Activated CD8-positive, alpha-beta memory T cell treated with anti-CD3 and anti-CD28 coated beads for 36 hours (primary cell): ENCODE data around the gene ZNF141. TPM values are rescaled to one million over a fixed set of nuclear protein-coding genes. Genes with fewer than 3 reads are reported as not detected.
"Not testable (repeated sequence)": the region's sequence is repeated elsewhere in the genome, so short reads cannot be mapped to it uniquely, and the experiment has no call there.

ENCODE experiments used
- CTCF ChIA-PET: fragments of 350-600 bp; sonication (Branson Sonifier 250); formaldehyde crosslinking; loops from one replicate; lab custom pipeline; 2021; ENCODE audit warnings: antibody characterized with exemption; lab: Charles Lee
- POLR2A ChIA-PET: fragments of 350-600 bp; sonication (Branson Sonifier 250); formaldehyde crosslinking; loops from one replicate; lab custom pipeline; 2021; ENCODE audit warnings: antibody characterized with exemption; lab: Charles Lee
- total RNA-seq, 2 experiments: library from RNA; stranded (reverse); gene quantifications; one replicate each; pipeline ENCODE4 v1.2.3, GENCODE V29; 2021

The ZNF141 gene
- total RNA-seq, 2 experiments from 2014 or later: 23.0 to 23.6 TPM

DNA sequence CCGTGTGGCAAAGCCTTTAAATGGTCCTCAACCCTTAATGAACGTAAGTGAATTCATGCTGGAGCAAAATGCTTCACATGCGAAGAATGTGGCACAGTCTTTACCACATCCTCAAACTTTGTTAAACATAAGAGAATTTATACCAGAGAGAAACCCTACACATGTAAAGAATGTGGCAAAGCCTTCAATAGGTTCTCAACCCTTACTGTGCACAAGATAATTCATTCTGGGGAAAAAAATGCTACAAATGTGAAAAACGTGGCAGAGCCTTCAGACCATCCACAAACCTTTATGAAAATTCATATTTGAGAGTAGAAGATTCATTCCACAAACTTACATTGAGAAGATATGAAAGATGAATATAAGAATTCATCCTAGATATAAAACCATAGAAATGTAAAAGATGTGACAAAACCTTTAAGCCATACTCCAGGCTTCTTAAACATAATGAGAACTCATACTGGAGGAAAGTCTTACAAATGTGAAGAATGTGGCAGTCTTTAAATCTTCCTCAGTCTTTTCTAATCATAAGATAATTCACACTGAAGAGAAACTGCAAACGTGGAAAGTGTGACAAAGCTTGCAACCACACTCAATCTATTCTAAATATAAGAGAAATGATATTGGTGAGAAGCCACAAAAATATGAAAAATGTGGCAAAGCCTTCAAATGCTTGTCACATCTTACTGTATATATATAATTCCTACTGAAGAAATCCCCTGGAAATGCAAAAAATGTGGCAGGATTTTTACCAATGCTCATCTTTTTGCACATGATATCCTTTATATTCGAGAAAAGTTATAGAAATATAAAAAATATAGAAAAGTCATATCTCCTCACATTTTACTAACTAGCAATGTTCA, 36.9 kb downstream of the ZNF141 start:
- ChIA-PET CTCF (no interaction called here), POLR2A (no interaction called here)

DNA sequence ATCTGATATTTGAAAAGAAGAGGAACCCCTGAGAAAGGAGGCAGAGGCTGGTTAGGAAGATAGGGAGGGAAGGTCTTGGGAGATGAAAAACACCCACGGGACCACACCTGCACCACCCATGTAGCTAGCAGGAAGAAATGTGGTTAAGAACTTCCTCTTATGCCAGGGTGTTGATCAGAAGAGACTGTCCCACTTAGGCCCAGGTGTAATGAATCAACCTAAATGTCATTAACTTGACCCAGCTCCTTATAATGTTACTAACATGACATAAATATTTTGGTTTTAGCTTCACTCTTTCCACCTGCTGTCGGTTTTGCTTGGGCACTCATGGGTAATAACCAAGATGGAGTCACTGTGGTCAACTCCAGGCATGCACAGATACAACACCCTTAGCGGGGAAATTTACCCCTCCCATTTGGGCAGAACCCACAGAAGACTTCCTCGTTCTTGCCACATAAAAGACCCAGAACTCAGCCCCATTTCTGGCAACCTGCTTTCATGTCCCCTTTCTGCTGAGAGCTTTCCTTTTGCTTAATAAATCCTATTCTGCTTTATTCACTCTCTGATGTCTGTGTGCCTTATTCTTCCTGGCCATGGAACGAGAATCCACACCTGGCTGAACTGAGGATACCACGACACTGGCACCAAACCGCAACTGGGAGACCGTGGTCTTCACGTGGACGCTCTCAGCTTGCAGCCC, 46.8 kb downstream of the ZNF141 start:
- POLR2A ChIA-PET: no interaction called here
- CTCF ChIA-PET: no interaction called here

GRCh38 chr4:385934-386707, 48.5 kb downstream of the ZNF141 start:
- ChIA-PET POLR2A (no interaction called here), CTCF (no interaction called here)

- POLR2A ChIA-PET: no interaction called here
- CTCF ChIA-PET: no interaction called here
These were observed 49.1 kb downstream of the ZNF141 start for GRCh38 chr4:386708-387105.

- ChIA-PET POLR2A (no interaction called here), CTCF (interaction anchor here (0.6 kb wide), 1 partner anchor 9 kb away, joined by 7 read pairs; no protein-coding TSS in a partner anchor)
These were observed 66.4 kb downstream of the ZNF141 start for GRCh38 chr4:404006-404405.

DNA sequence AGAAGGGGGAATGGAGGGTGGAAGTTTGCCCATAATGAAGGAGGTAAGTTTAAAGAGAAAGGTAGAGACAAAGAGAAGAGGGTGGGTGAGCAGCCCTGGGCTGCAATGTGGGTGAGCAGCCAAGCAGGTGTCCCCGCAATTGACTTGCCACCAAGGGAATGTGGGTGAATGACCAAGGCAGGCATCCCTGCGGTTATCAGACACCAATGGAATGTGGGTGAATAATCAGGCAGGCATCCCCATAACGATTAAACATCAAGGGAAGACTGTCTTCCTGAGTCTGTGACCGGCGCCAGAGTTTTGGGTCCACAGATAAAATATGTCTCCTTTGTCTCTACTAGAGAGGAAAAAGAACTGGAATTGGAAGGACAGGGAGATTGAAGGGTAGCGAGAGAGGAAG, 70.7 kb downstream of the ZNF141 start:
- POLR2A ChIA-PET, CTCF ChIA-PET: not testable (repeated sequence)

DNA sequence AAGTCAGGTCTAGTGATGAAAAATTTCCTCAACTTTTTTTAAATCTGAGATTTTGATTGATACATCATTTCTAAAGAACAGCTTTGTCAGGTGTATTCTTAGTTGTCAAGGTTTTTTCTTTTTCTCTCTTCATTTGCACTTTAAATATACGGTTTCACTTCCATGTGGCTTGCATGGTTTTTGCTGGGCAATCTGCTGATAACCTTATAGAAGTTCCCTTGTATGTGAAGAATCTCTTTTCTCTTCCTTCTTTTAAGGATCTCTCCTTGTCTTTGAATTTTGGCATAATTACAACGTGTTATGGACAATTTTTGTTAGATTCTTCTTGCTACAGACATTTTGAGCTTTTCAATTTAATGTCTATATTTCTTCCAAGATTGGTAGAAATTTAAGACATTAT, 85.0 kb downstream of the ZNF141 start:
- CTCF ChIA-PET: no interaction called here
- POLR2A ChIA-PET: no interaction called here

Other genes starting within 250 kb of the ZNF141 start
- 10 to 100 TPM in 1 of 2 experiments, 1 to 10 TPM in 1; 9.9 to 10.4 TPM for gene ZNF718, start 213.3 kb upstream of the ZNF141 start, total RNA-seq
- gene ZNF732, start 32.3 kb upstream of the ZNF141 start, total RNA-seq: not detected
- 10 to 100 TPM; 23.9 to 28.5 TPM for gene ZNF721, start 161.3 kb downstream of the ZNF141 start, total RNA-seq
- 10 to 100 TPM; 38.4 to 42.2 TPM for gene PIGG, start 161.4 kb downstream of the ZNF141 start, total RNA-seq
- gene TMEM271, start 238.5 kb downstream of the ZNF141 start, total RNA-seq: not detected